ENCODE data around the gene LAMA2.

LAMA2 gene

GRCh38 chr6:129469070-129469662 is 586.2 kb downstream of the LAMA2 start:
- TF ChIP-seq, protein P1, sequence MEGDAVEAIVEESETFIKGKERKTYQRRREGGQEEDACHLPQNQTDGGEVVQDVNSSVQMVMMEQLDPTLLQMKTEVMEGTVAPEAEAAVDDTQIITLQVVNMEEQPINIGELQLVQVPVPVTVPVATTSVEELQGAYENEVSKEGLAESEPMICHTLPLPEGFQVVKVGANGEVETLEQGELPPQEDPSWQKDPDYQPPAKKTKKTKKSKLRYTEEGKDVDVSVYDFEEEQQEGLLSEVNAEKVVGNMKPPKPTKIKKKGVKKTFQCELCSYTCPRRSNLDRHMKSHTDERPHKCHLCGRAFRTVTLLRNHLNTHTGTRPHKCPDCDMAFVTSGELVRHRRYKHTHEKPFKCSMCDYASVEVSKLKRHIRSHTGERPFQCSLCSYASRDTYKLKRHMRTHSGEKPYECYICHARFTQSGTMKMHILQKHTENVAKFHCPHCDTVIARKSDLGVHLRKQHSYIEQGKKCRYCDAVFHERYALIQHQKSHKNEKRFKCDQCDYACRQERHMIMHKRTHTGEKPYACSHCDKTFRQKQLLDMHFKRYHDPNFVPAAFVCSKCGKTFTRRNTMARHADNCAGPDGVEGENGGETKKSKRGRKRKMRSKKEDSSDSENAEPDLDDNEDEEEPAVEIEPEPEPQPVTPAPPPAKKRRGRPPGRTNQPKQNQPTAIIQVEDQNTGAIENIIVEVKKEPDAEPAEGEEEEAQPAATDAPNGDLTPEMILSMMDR (IDR thresholded peaks at IDR 0.05; ENCODE audit: low read depth, low read length, missing control alignments): no peak
- DNase-seq (ENCODE audit: extremely low read depth, low read depth): no peak
- H3K4me3 ChIP-seq (replicated peaks; ENCODE audit: low read depth, low read length): no peak overlapping the region

GRCh38 chr6:129472239-129472638 is 589.3 kb downstream of the LAMA2 start:
- DNase-seq (ENCODE audit: extremely low read depth, low read depth): no peak
- TF ChIP-seq, protein P1 (IDR thresholded peaks at IDR 0.05; ENCODE audit: low read depth, low read length, missing control alignments): no peak
- no peak overlapping the region for H3K4me3 ChIP-seq (replicated peaks; ENCODE audit: low read depth, low read length)

DNA sequence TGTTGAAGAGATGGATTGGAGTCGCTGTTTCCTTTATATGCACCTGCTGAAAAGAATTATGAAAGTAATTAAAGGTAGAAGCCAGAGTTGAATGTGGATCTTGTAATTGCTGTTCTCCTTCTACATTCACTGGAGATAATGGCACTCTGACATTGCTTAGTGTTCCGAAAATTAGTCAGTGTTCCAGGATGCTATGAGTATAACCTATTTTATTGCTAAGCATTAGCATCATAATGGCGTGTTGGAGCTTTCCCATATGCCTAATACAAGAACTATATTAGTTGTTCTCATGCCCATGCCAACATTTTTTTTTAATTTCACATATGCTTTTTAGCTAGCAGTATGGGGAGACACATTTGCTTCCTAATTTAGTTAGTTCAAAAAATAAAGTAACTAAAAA is 590.6 kb downstream of the LAMA2 start:
- DNase-seq (ENCODE audit: extremely low read depth, low read depth): no peak
- TF ChIP-seq, protein P1 (IDR thresholded peaks at IDR 0.05; ENCODE audit: low read depth, low read length, missing control alignments): no peak
- no peak overlapping the region for H3K4me3 ChIP-seq (replicated peaks; ENCODE audit: low read depth, low read length)

- no peak overlapping the region for H3K4me3 ChIP-seq (replicated peaks; ENCODE audit: low read depth, low read length)
- TF ChIP-seq, protein P1 (IDR thresholded peaks at IDR 0.05; ENCODE audit: low read depth, low read length, missing control alignments): no peak
- no peak for DNase-seq (ENCODE audit: extremely low read depth, low read depth)
Observed at GRCh38 chr6:129475477-129476247, 592.7 kb downstream of the LAMA2 start.

- DNase-seq (ENCODE audit: extremely low read depth, low read depth): no peak
- TF ChIP-seq, protein P1 (IDR thresholded peaks at IDR 0.05; ENCODE audit: low read depth, low read length, missing control alignments): no peak
Observed at GRCh38 chr6:129476248-129476564, 593.3 kb downstream of the LAMA2 start.

DNA sequence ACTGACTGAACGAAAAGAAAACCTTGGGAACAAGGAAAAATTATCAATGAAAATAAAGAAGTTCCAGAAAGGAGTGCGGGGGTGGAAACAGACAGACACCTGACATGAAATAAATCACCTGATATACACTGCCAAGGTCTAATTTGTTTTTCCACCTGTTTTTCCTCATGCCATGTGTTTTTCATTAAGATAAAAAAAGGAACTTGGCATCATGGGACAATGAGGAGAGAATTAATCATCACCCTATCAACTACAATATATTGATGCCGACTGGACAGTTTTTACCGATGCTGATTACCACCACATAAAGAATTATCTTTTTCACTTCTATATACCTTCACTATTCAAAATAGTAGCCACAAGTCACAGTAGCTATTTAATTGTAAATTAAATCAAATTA is 593.9 kb downstream of the LAMA2 start:
- DNase-seq (ENCODE audit: extremely low read depth, low read depth): no peak
- TF ChIP-seq, protein P1 (IDR thresholded peaks at IDR 0.05; ENCODE audit: low read depth, low read length, missing control alignments): no peak
- no peak overlapping the region for H3K4me3 ChIP-seq (replicated peaks; ENCODE audit: low read depth, low read length)

More at GRCh38 chr6:129476248-129476564, 593.3 kb downstream of the LAMA2 start:
- no peak overlapping the region for H3K4me3 ChIP-seq (replicated peaks; ENCODE audit: low read depth, low read length)

Data from HFF-Myc (cell line).